Liver (tissue), 3 donors: ENCODE data around the gene GPR62.
A peak's percentile ranks its signal among the peaks of the same experiment; 100 is the strongest.

Source experiments
- FOXA1 ChIP-seq: IDR thresholded peaks from 2 replicates; pipeline ENCODE4 v1.6.1; 2016; ENCODE audit warnings: antibody characterized with exemption
- HNF4G ChIP-seq: IDR thresholded peaks from 2 replicates; pipeline ENCODE4 v1.6.1; 2016; ENCODE audit warnings: antibody characterized with exemption
- JUND ChIP-seq, 2 donors: IDR thresholded peaks; 2 replicates each; pipeline ENCODE4 v1.6.1; 2016; ENCODE audit warnings: antibody characterized with exemption in 2 of 2
- RAD21 ChIP-seq, 2 donors: IDR thresholded peaks; 2 replicates each; pipeline ENCODE4 v1.6.1; 2016; ENCODE audit warnings: antibody characterized with exemption in 2 of 2, mild to moderate bottlenecking in 2 of 2
- RXRA ChIP-seq, 2 donors: IDR thresholded peaks; 2 replicates each; pipeline ENCODE4 v1.6.1; 2017 to 2018; ENCODE audit warnings: antibody characterized with exemption in 2 of 2, mild to moderate bottlenecking in 1 of 2
- SP1 ChIP-seq: IDR thresholded peaks from 2 replicates; pipeline ENCODE4 v1.6.1; 2018; ENCODE audit warnings: antibody characterized with exemption, mild to moderate bottlenecking
- TAF1 ChIP-seq: conservative IDR thresholded peaks from 2 replicates; pipeline ENCODE4 v1.6.1; 2016; ENCODE audit warnings: antibody characterized with exemption, mild to moderate bottlenecking
- TF ChIP-seq, protein P1 (sequence below): fragments of 150-350 bp; IDR thresholded peaks from 2 replicates; pipeline ENCODE4 v1.5.1; 2017; ENCODE audit warnings: improper control_type of control experiment, low read depth, low read length; ENCODE audit not compliant: missing input control
- TF ChIP-seq, protein P2 (sequence below): IDR thresholded peaks from 2 replicates; pipeline ENCODE4 v1.6.1; 2016; ENCODE audit warnings: antibody characterized with exemption
- TF ChIP-seq, protein P3 (sequence below): IDR thresholded peaks from 2 replicates; pipeline ENCODE4 v1.6.1; 2016; ENCODE audit warnings: antibody characterized with exemption
- donor health status: healthy.
- donor health status: healthy.

DNA sequence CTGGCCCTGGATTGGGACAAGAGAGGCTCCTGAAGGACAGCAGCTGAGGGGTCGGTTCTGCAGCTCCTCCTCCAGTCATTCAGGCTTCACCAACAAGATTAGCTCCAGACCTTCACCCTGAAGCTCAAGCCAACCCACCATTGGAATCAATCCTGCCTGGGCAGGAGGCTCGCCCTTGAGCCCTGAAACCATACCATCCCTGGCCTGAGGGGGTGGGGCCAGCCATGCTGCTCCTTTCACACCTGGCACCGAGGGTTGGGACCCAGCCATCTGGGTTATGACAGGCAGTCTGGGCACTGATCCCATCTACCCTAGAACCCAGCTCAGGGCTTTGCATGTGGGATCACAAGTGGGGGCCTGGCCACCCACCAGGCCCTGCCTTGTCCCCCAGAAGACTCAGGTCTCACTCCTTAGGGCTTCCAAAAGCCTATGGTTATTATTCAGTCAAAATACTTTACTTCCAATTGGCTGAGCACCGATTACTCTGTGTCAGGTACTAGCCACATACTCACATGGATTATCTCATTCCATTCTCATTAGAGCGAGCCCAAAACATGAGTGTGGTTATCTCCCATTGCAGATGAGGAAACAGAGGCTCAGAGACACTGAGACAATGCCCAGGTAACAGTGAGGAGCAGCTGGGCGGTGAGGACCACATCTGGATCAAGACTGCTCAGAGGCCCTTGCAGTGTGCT is 15.6 kb downstream of the GPR62 start:
- no peak for TF ChIP-seq TAF1
- TF ChIP-seq, protein P1, sequence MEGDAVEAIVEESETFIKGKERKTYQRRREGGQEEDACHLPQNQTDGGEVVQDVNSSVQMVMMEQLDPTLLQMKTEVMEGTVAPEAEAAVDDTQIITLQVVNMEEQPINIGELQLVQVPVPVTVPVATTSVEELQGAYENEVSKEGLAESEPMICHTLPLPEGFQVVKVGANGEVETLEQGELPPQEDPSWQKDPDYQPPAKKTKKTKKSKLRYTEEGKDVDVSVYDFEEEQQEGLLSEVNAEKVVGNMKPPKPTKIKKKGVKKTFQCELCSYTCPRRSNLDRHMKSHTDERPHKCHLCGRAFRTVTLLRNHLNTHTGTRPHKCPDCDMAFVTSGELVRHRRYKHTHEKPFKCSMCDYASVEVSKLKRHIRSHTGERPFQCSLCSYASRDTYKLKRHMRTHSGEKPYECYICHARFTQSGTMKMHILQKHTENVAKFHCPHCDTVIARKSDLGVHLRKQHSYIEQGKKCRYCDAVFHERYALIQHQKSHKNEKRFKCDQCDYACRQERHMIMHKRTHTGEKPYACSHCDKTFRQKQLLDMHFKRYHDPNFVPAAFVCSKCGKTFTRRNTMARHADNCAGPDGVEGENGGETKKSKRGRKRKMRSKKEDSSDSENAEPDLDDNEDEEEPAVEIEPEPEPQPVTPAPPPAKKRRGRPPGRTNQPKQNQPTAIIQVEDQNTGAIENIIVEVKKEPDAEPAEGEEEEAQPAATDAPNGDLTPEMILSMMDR, result peak; percentile 5
- TF ChIP-seq, protein P2, sequence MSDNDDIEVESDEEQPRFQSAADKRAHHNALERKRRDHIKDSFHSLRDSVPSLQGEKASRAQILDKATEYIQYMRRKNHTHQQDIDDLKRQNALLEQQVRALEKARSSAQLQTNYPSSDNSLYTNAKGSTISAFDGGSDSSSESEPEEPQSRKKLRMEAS, result no peak
- no peak for TF ChIP-seq JUND (IDR thresholded peaks at IDR 0.05)
- no peak for TF ChIP-seq HNF4G
- TF ChIP-seq FOXA1, result no peak
- TF ChIP-seq, protein P3, sequence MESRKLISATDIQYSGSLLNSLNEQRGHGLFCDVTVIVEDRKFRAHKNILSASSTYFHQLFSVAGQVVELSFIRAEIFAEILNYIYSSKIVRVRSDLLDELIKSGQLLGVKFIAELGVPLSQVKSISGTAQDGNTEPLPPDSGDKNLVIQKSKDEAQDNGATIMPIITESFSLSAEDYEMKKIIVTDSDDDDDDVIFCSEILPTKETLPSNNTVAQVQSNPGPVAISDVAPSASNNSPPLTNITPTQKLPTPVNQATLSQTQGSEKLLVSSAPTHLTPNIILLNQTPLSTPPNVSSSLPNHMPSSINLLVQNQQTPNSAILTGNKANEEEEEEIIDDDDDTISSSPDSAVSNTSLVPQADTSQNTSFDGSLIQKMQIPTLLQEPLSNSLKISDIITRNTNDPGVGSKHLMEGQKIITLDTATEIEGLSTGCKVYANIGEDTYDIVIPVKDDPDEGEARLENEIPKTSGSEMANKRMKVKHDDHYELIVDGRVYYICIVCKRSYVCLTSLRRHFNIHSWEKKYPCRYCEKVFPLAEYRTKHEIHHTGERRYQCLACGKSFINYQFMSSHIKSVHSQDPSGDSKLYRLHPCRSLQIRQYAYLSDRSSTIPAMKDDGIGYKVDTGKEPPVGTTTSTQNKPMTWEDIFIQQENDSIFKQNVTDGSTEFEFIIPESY, result no peak
- no peak for TF ChIP-seq SP1
- TF ChIP-seq RAD21 (IDR thresholded peaks at IDR 0.05), result no peak
- no peak for TF ChIP-seq RXRA (IDR thresholded peaks at IDR 0.05)
